ENCODE results near the gene LENG1. TPM values are rescaled to one million over a fixed set of nuclear protein-coding genes. Genes with fewer than 3 reads are reported as not detected.

The LENG1 gene
- total RNA-seq, 1 experiment from 2014 or later = 8.2 TPM

- intact Hi-C loops (cut with micrococcal nuclease) = no loop called here
Observed at GRCh38 chr19:54152267-54152666, 7.3 kb downstream of the LENG1 start.

GRCh38 chr19:54151362-54152035 is 8.0 kb downstream of the LENG1 start:
- Mint-ChIP-seq H3K36me3 (ENCODE audit: insufficient read depth, unreplicated experiment) (peaks cover 89% of the 10 kb centered on the region), H3K27ac (ENCODE audit: low read depth, unreplicated experiment) (no peak overlapping the region)
- no TSS peak for BruUV-seq (replicated peaks)

More at GRCh38 chr19:54152267-54152666, 7.3 kb downstream of the LENG1 start:
- no peak for DNase-seq (ENCODE audit: unreplicated experiment)
- CTCF ChIA-PET = interaction anchor here (0.6 kb wide), 1 partner anchor 920 kb away, joined by 4 read pairs; no protein-coding TSS in a partner anchor
- no peaks in the 10 kb centered on the region for H3K4me1 Mint-ChIP-seq (ENCODE audit: insufficient read depth, unreplicated experiment)
- no peaks in the 10 kb centered on the region for H3K27me3 Mint-ChIP-seq (ENCODE audit: insufficient read depth, unreplicated experiment)
- no peak overlapping the region for H3K4me3 Mint-ChIP-seq (ENCODE audit: unreplicated experiment)
- no TSS peak for BruUV-seq (replicated peaks)
- no peak for TF ChIP-seq CTCF (IDR thresholded peaks at IDR 0.05; ENCODE audit: unreplicated experiment)
- H3K9me3 Mint-ChIP-seq (ENCODE audit: unreplicated experiment) = no peaks in the 10 kb centered on the region
- peaks cover 89% of the 10 kb centered on the region for H3K36me3 Mint-ChIP-seq (ENCODE audit: insufficient read depth, unreplicated experiment)
- POLR2A ChIA-PET = interaction anchor here (0.6 to 10.2 kb wide), 3 partner anchors 14 to 310 kb away, joined by 3 to 110 read pairs (median 4); partner anchors contain the start of gene CNOT3
- no peak overlapping the region for H3K27ac Mint-ChIP-seq (ENCODE audit: low read depth, unreplicated experiment)

GRCh38 chr19:54149021-54149812 is 10.3 kb downstream of the LENG1 start:
- Mint-ChIP-seq H3K9me3 (ENCODE audit: unreplicated experiment) (no peaks in the 10 kb centered on the region), H3K4me3 (ENCODE audit: unreplicated experiment) (no peak overlapping the region), H3K27me3 (ENCODE audit: insufficient read depth, unreplicated experiment) (no peaks in the 10 kb centered on the region), H3K4me1 (ENCODE audit: insufficient read depth, unreplicated experiment) (no peaks in the 10 kb centered on the region), H3K27ac (ENCODE audit: low read depth, unreplicated experiment) (peak overlapping the region; percentile 17), H3K36me3 (ENCODE audit: insufficient read depth, unreplicated experiment) (peaks cover 89% of the 10 kb centered on the region)
- no peak for DNase-seq (ENCODE audit: unreplicated experiment)
- ChIA-PET CTCF (interaction anchor here (0.7 to 1.6 kb wide), 2 partner anchors 10 to 243 kb away, joined by 4 to 5 read pairs; partner anchors contain the start of gene LENG1), POLR2A (interaction anchor here (2.3 kb wide), 1 partner anchor 12 kb away, joined by 15 read pairs; the partner anchor contains the start of gene CNOT3)
- TF ChIP-seq CTCF (IDR thresholded peaks at IDR 0.05; ENCODE audit: unreplicated experiment) = no peak
- BruUV-seq (replicated peaks) = no TSS peak
- intact Hi-C loops (cut with micrococcal nuclease) = no loop called here

More at GRCh38 chr19:54151362-54152035, 8.0 kb downstream of the LENG1 start:
- no peaks in the 10 kb centered on the region for H3K9me3 Mint-ChIP-seq (ENCODE audit: unreplicated experiment)
- intact Hi-C loops (cut with micrococcal nuclease) = no loop called here
- TF ChIP-seq CTCF (IDR thresholded peaks at IDR 0.05; ENCODE audit: unreplicated experiment) = no peak
- H3K4me3 Mint-ChIP-seq (ENCODE audit: unreplicated experiment) = no peak overlapping the region
- ChIA-PET POLR2A (interaction anchor here (0.6 to 10.2 kb wide), 4 partner anchors 8 to 36 kb away, joined by 3 to 110 read pairs (median 6); partner anchors contain the start of genes CNOT3, LENG1, PRPF31 and TFPT), CTCF (no interaction called here)
- no peaks in the 10 kb centered on the region for H3K27me3 Mint-ChIP-seq (ENCODE audit: insufficient read depth, unreplicated experiment)
- no peak for DNase-seq (ENCODE audit: unreplicated experiment)
- H3K4me1 Mint-ChIP-seq (ENCODE audit: insufficient read depth, unreplicated experiment) = no peaks in the 10 kb centered on the region

- Mint-ChIP-seq H3K9me3 (ENCODE audit: unreplicated experiment) (no peaks in the 10 kb centered on the region), H3K27ac (ENCODE audit: low read depth, unreplicated experiment) (no peak overlapping the region), H3K4me1 (ENCODE audit: insufficient read depth, unreplicated experiment) (no peaks in the 10 kb centered on the region), H3K36me3 (ENCODE audit: insufficient read depth, unreplicated experiment) (peaks cover 83% of the 10 kb centered on the region), H3K27me3 (ENCODE audit: insufficient read depth, unreplicated experiment) (no peaks in the 10 kb centered on the region), H3K4me3 (ENCODE audit: unreplicated experiment) (no peak overlapping the region)
- POLR2A ChIA-PET = interaction anchor here (0.8 to 1.0 kb wide), 2 partner anchors 10 to 11 kb away, joined by 3 read pairs; no protein-coding TSS in a partner anchor
- no peak for TF ChIP-seq CTCF (IDR thresholded peaks at IDR 0.05; ENCODE audit: unreplicated experiment)
- intact Hi-C loops (cut with micrococcal nuclease) = no loop called here
- CTCF ChIA-PET = interaction anchor here (0.6 to 1.2 kb wide), 2 partner anchors 11 to 32 kb away, joined by 3 to 6 read pairs; partner anchors contain the start of gene LENG1
- DNase-seq (ENCODE audit: unreplicated experiment) = no peak
- BruUV-seq (replicated peaks) = no TSS peak
Observed at GRCh38 chr19:54148158-54148557, 11.4 kb downstream of the LENG1 start.
